ENCODE data around the gene FAM53B.
"Not testable (repeated sequence)": the region's sequence is repeated elsewhere in the genome, so short reads cannot be mapped to it uniquely, and the experiment has no call there.

The FAM53B gene

DNA sequence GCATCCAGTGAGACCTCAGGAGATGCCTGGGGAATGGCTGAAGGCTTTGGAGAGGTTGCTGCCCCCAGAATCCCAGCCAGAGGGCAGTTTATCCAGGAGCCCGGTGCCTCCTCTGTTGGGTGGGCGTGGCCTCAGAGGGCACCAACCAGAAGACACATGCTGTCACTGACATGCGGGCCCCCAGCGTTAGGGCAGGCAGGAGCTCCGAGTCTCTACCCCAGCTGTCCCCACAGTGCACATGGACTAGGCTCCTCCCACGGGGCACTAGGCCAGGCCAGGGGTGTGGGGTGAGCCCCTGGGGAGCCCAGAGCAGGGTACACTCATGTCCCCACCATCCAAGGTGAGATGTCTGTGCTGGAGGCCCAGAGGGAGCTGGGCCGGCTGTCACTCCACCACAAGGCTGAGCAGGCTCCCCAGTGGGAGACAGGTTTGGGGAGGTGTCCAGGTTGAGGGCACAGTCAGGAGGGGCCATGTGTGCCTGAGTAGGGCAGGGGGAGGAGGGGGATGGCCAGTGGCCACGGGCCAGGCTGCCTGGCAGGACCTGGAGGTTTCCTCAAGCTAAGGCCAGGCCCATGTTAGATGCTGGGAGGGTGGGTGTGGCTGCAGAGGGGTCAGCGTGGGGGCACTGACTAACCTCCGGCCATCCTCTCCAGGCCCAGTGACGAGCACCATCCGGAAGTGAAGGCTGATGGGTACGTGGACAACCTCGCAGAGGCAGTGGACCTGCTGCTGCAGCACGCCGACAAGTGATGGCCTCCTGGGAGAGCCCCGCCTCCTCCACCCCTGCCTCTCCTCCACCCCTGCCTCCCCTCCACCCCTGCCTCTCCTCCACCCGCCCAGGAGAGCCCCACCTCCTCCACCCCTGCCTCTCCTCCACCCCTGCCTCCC, 131.3 kb downstream of the FAM53B start:
- TF ChIP-seq, protein P1, sequence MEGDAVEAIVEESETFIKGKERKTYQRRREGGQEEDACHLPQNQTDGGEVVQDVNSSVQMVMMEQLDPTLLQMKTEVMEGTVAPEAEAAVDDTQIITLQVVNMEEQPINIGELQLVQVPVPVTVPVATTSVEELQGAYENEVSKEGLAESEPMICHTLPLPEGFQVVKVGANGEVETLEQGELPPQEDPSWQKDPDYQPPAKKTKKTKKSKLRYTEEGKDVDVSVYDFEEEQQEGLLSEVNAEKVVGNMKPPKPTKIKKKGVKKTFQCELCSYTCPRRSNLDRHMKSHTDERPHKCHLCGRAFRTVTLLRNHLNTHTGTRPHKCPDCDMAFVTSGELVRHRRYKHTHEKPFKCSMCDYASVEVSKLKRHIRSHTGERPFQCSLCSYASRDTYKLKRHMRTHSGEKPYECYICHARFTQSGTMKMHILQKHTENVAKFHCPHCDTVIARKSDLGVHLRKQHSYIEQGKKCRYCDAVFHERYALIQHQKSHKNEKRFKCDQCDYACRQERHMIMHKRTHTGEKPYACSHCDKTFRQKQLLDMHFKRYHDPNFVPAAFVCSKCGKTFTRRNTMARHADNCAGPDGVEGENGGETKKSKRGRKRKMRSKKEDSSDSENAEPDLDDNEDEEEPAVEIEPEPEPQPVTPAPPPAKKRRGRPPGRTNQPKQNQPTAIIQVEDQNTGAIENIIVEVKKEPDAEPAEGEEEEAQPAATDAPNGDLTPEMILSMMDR (IDR thresholded peaks at IDR 0.05; ENCODE audit: low read depth, low read length), result no peak
- in situ Hi-C loops (cut with HindIII; ENCODE audit: low sequenced_read_pairs), result no loop called here
- H3K4me3 ChIP-seq (ENCODE audit: low read depth, low read length), result no peak overlapping the region
- DNase-seq (ENCODE audit: low read depth, low spot score), result no peak

DNA sequence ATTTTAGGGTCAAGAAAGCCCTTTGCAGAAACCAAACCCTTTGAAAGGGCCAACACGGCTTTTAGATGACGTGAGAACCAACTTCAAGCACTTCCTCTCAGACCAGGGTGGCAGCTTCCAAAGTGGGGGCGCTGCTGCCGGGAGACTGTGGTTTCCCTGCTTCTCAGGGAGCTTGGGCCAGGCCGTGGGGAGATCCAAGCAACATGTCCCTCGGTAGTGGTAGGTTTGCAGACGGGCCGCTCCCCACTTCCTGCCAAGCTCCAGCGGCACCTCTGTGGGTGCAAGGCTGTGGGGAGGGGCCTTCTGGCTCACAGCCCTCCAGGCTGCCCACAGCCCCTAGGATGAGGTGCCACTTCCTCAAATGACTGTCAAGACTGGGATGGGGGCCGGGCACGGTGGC, 132.4 kb downstream of the FAM53B start:
- no peak for DNase-seq (ENCODE audit: low read depth, low spot score)
- in situ Hi-C loops (cut with HindIII; ENCODE audit: low sequenced_read_pairs), result no loop called here
- H3K4me3 ChIP-seq (ENCODE audit: low read depth, low read length), result no peak overlapping the region
- TF ChIP-seq, protein P1 (IDR thresholded peaks at IDR 0.05; ENCODE audit: low read depth, low read length), result no peak

GRCh38 chr10:124610851-124611250, 133.3 kb downstream of the FAM53B start:
- in situ Hi-C loops (cut with HindIII; ENCODE audit: low sequenced_read_pairs); H3K4me3 ChIP-seq (ENCODE audit: low read depth, low read length): not testable (repeated sequence)

DNA sequence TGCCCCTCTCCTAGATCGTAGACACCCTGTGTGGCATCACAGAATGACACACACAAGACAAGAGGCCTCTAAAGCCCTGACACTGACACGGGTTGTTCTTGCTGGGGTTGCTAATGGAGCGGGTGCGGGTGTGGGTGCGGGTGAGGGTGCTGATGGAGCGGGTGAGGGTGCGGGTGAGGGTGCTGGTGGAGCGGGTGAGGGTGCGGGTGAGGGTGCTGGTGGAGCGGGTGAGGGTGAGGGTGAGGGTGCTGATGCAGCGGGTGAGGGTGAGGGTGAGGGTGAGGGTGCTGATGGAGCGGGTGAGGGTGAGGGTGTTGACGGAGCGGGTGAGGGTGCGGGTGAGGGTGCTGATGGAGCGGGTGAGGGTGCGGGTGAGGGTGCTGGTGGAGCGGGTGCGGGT, 134.0 kb downstream of the FAM53B start:
- in situ Hi-C loops (cut with HindIII; ENCODE audit: low sequenced_read_pairs); H3K4me3 ChIP-seq (ENCODE audit: low read depth, low read length); DNase-seq (ENCODE audit: low read depth, low spot score): not testable (repeated sequence)

More at GRCh38 chr10:124610851-124611250, 133.3 kb downstream of the FAM53B start:
- not testable (repeated sequence) for DNase-seq (ENCODE audit: low read depth, low spot score)

GRCh38 chr10:124609698-124610097, 134.5 kb downstream of the FAM53B start:
- TF ChIP-seq, protein P1 (IDR thresholded peaks at IDR 0.05; ENCODE audit: low read depth, low read length), result no peak
- DNase-seq (ENCODE audit: low read depth, low spot score), result no peak
- H3K4me3 ChIP-seq (ENCODE audit: low read depth, low read length), result no peak overlapping the region
- in situ Hi-C loops (cut with HindIII; ENCODE audit: low sequenced_read_pairs), result no loop called here

- no peak overlapping the region for H3K4me3 ChIP-seq (ENCODE audit: low read depth, low read length)
- DNase-seq (ENCODE audit: low read depth, low spot score), result no peak
- TF ChIP-seq, protein P1 (IDR thresholded peaks at IDR 0.05; ENCODE audit: low read depth, low read length), result no peak
- in situ Hi-C loops (cut with HindIII; ENCODE audit: low sequenced_read_pairs), result no loop called here
These were observed 136.0 kb downstream of the FAM53B start for GRCh38 chr10:124608093-124608721.

- in situ Hi-C loops (cut with HindIII; ENCODE audit: low sequenced_read_pairs), result no loop called here
- TF ChIP-seq, protein P1 (IDR thresholded peaks at IDR 0.05; ENCODE audit: low read depth, low read length), result no peak
- H3K4me3 ChIP-seq (ENCODE audit: low read depth, low read length), result no peak overlapping the region
- DNase-seq (ENCODE audit: low read depth, low spot score), result no peak
These were observed 136.5 kb downstream of the FAM53B start for GRCh38 chr10:124607693-124608092.

All from astrocyte of the spinal cord (primary cell).